ENCODE data around the gene INPP5K.
A peak's percentile ranks its signal among the peaks of the same experiment; 100 is the strongest.
"Not testable (repeated sequence)": the region's sequence is repeated elsewhere in the genome, so short reads cannot be mapped to it uniquely, and the experiment has no call there.

INPP5K gene

DNA sequence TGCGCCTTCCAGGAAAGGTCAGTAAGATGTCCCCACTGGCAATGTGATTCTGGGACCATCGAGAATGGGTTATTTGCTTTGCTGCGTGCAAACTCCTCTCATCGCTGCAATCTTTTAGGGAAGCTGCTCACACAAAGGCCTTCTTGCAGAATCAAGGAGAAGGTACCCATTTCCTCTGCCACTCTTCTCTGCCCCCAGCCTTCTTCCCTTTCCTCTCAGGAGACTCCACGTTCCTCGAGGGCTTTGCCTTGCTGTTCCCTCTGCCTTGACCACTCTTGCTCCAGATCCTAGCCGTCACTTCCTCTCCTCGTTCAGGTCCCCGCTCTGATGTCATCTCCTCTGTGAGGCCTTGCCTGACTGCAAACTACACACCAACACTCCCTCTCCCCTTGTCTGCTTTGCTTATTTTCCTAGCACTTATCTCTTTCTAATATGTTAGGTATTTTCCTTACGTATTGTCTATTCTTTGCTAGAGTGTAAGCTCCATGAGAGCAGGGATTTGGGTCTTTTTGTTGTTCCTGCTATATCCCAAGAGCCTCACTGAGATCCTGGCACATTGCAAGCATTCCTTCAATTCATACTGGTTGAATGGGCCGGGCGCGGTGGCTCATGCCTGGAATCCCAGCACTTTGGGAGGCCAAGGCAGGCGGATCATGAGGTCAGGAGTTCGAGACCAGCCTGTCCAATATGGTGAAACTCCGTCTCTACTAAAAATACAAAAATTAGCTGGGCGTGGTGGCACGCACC is 55.0 kb downstream of the INPP5K start:
- no peak for DNase-seq

- DNase-seq = no peak
These were observed 56.2 kb downstream of the INPP5K start for GRCh38 chr17:1460233-1460632.

DNA sequence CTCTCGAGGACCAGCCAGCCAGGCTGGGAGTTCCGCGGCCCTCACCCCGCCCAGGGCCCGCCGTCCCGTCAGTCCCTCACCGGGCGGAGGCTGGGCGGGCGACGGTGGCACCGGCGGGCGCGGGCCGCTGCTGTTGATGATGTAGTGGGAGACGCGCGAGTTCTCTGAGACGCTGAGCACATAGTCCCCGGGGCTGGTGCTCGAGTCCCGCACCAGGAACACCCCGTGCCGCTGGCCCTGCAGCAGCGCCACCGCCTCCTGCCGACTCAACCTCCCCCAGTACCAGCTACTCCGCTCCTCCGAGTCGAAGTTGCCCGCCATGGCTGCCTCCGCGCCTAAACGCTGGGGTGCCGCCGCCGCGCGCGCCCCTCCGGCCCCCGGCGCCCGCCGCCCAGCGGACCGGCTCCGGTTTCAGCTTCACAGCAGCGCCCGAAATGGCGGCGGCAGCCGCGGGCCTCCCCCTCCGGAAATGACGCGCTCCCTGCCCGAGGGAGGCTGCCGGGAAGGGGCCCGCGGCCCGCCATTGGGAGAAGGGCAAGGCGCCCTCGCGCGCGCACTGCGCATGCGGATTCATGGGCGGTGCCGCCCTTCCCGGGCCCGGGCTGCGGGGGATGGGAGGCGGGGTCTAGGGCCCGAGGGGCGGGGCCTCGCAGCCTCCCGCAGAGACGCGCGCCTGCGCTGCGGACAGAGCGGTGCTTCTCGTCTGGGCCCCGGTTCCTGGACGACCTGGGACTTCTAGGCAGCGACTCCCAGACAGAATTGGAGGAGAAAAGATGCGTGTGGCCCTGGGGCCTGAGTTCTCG is 60.4 kb downstream of the INPP5K start, which contains the start of gene CRK:
TSS of gene CRK (minus strand) at position 436 of the 803 bp plus-strand sequence. CDS start at position 321, 115 bp downstream.
- peak; percentile 97 for DNase-seq

DNA sequence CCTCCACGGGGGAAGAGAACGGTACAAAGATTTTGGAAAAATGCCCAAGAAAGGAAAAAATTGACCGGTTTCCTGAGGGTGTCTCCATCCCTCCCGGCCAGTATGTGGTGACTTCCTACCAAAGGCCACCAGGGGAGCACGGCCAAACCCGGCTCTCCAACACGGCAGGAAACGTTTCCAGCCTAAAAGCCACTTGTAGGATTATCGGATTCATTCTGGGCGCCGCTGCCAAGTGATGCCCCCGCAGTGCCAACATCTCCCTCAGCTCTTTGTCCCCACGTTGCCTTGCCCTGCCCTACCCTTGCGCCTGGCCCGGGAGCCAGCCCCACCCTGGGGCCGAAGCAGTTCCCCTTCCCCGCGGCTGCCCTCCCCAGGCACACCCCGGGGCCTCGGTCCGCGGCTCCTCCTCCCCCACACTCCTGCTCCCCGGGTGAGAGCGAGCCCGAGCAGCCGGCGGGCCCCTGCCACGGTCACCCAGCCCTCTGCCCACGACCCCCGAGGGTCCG is 61.1 kb downstream of the INPP5K start:
- DNase-seq = peak; percentile 40

DNA sequence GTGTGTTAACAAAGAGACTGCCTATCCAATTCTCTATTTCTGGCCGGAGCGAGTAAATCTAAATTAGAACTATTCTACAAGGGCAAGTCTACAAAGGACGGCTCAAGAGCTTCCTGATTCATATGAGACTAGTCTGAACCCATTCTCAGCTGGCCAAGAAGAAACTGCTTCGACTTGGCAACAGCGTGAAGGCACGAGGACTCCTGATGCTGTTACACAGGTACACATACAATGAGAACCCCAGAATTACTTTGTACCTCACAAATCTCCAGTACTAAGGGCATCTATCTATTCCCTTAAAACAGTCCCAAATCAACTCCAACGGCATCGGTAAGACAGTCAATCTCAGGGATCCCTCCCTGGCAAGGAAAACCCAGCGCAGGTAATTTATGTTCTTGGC is 61.9 kb downstream of the INPP5K start:
- no peak for DNase-seq

GRCh38 chr17:1453694-1454093 is 62.7 kb downstream of the INPP5K start:
- not testable (repeated sequence) for DNase-seq

DNA sequence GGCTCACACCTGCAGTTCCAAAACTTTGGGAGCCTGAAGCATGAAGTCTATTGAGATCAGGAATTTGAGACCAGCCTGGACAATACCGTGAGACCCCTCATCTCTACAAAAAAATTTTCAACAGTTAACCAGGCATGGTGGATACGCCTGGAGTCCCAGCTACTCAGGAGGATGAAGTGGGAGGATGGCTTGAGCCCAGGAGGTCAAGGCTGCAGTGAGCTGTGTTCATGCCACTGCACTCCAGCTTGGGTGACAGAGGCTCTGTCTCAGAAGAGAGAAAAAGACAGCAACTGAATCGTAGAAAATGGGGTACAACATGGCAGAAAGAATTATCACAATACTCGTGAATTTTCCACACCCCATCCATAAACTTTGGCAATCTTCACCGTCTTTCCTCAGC is 63.6 kb downstream of the INPP5K start:
- DNase-seq = no peak

- not testable (repeated sequence) for DNase-seq
These were observed 66.2 kb downstream of the INPP5K start for GRCh38 chr17:1450261-1450660.

- no peak for DNase-seq
These were observed 66.9 kb downstream of the INPP5K start for GRCh38 chr17:1449412-1449967.

GRCh38 chr17:1447052-1447451 is 69.4 kb downstream of the INPP5K start:
- no peak for DNase-seq

DNA sequence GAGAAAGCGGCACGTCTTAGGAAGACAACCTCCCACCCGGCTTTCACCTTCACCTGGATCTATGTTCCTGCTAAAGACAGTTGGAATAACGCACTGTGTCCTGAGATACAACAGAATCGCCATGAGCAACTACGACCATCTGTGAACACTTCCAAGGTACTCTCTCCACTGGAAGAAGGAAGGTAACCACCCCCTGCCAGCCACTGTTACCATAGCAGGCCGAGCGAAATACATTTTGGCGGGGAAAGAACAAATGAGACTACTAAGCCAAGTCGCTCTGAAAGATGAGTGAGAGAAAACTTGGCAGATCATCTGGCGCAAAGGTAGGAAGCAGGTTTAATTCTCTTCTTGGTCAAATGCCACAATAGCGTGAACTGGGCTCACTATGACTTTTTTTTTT is 70.2 kb downstream of the INPP5K start:
- no peak for DNase-seq

DNA sequence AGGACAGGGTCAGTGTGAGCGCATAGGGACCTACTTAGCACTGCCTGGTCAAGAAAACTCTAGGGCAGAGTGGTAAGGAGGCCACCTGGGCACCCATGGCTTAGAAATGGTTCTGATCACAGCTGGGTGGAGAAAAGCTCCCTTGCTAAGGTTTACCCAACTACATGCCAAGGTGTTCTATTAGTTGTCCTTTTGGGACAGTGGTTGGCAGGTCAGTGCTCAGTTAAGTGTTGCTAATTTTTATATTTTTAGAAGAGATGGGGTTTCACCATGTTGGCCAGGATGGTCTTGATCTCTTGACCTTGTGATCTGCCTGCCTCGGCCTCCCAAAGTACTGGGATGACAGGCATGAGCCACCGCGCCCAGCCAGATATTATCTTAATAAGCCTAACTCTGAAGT is 70.7 kb downstream of the INPP5K start:
- not testable (repeated sequence) for DNase-seq

All from activated naive CD4-positive, alpha-beta T cell treated with Interleukin-2 at 50 U/mL for 16 hours (primary cell).